Transverse colon (tissue), 4 donors: ENCODE data around the gene BMP6. TPM values are rescaled to one million over a fixed set of nuclear protein-coding genes. Genes with fewer than 3 reads are reported as not detected.

ENCODE experiments used
- DNase-seq: peaks from one replicate; pipeline ENCODE4 v3.0.0-alpha.2; 2019
- H3K27ac ChIP-seq, 4 donors: fragments of 200-600 bp; sonication (generic); 2 replicates each; pipeline ENCODE4 v1.5.1; 2016 to 2018; ENCODE audit warnings: inconsistent platforms in 4 of 4
- H3K27me3 ChIP-seq: fragments of 200-600 bp; sonication (generic); 2 replicates; pipeline ENCODE4 v1.5.1; 2017; ENCODE audit warnings: inconsistent platforms
- H3K36me3 ChIP-seq, 4 donors: fragments of 200-600 bp; sonication (generic); 2 replicates each; pipeline ENCODE4 v1.5.1; 2017 to 2019; ENCODE audit warnings: inconsistent platforms in 4 of 4
- H3K4me1 ChIP-seq, 4 donors: fragments of 200-600 bp; sonication (generic); 2 replicates each; pipeline ENCODE4 v1.5.1; 2017 to 2020; ENCODE audit warnings: inconsistent platforms in 4 of 4
- H3K4me3 ChIP-seq, 4 donors: fragments of 200-600 bp; sonication (generic); 1 replicate in 1 of 4; 2 replicates in 3 of 4; pipeline versions ENCODE4 v1.5.1 to v1.6.1; 2017 to 2019; ENCODE audit warnings: inconsistent platforms in 4 of 4
- H3K9me3 ChIP-seq, 2 donors: fragments of 200-600 bp; sonication (generic); 2 replicates each; pipeline ENCODE4 v1.5.1; 2017 to 2019; ENCODE audit warnings: inconsistent platforms in 2 of 2
- EP300 ChIP-seq: sonication (generic); formaldehyde crosslinking; IDR thresholded peaks from one replicate; pipeline ENCODE4 v1.6.1; 2017; ENCODE audit warnings: antibody characterized with exemption, low read depth
- POLR2A ChIP-seq: fragments of 450-650 bp; IDR thresholded peaks from one replicate; pipeline ENCODE4 v1.6.1; 2016; ENCODE audit warnings: antibody characterized with exemption, mild to moderate bottlenecking, moderate library complexity
- POLR2AphosphoS5 ChIP-seq, 3 donors: sonication (generic); formaldehyde crosslinking; IDR thresholded peaks; one replicate each; pipeline ENCODE4 v1.6.1; 2016; ENCODE audit warnings: antibody characterized with exemption in 3 of 3
- WGBS, 2 donors: methylation state at CpG; one replicate each; pipeline ENCODE4 v1.1.5; 2018; ENCODE audit warnings: low coverage in 1 of 2; 5-methylcytosine and 5-hydroxymethylcytosine counted together
- in situ Hi-C, 4 donors: fragments of 200-750 bp; cut with MboI; loops; one replicate each; pipeline versions ENCODE4 v1.15.0 to v1.15.1; 2017; ENCODE audit warnings: low sequenced_read_pairs in 3 of 4, low pct_ligation_motif_present in 1 of 4, low pct_unique_long_range_greater_than_20kb in 1 of 4
- intact Hi-C: fragments of 100-400 bp; cut with DNase I; formaldehyde crosslinking; loops from one replicate; pipeline ENCODE4 v1.15.1; 2023; ENCODE audit warnings: low total_unique reads
- total RNA-seq, 4 donors: library from RNA; depleted of rRNA; stranded (reverse); fragments of >200 nt; gene quantifications; one replicate each; pipeline ENCODE4 v1.1.0, GENCODE V29; 2016
- TF ChIP-seq, protein P1 (sequence below), 5 experiments: fragments of 200-600 bp in 3 of 5; fragments of 450-650 bp in 2 of 5; sonication (generic) in 3 of 5; IDR thresholded peaks; 1 replicate in 2 of 5; 2 replicates in 3 of 5; pipeline ENCODE4 v1.5.1; 2016 to 2017; ENCODE audit warnings: antibody characterized with exemption in 5 of 5, inconsistent platforms in 3 of 5, mild to moderate bottlenecking in 2 of 5, moderate library complexity in 1 of 5

Gene BMP6
- total RNA-seq, 4 donors from 2014 or later: 1.1 to 12.7 (median 6.7) TPM

DNA sequence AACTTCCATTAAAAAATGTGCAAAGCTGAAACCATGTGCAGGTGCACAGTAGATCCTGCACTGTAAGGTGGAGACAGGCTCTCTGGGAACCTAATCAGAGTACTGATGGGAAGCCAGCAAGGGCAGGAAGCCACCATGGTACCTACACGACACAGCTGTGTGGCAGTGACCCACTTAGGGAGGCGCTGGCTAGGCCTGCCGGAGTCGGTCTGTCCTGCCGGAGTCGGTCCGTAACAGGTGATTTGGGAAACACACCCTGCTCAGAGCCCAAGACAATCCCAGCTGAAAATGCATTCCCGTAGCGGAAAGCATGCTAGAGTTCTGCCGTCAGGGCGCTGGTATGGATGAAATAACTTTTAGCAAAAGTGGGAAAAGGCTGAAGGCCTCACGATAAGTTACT lies 167.4 kb downstream of the BMP6 start:
- Histone ChIP-seq H3K9me3 (no peaks in the 10 kb centered on the region), H3K27me3 (no peaks in the 10 kb centered on the region), H3K27ac (no peak overlapping the region), H3K4me3 (no peak overlapping the region), H3K36me3 (peaks cover 0 to 58% (median 19%) of the 10 kb centered on the region in 4 donors), H3K4me1 (peaks cover 0 to 8% (median 0%) of the 10 kb centered on the region in 4 donors)
- intact Hi-C loops: no loop called here
- WGBS, 2 donors: 93% methylated on average over 12 of the region's 12 CpGs; no CpG with 5 or more reads in 1 of the 2 donors
- DNase-seq: no peak
- in situ Hi-C loops: loop anchor here in 1 of 4 donors (10.0 kb wide), 1 partner anchor 91 kb away; no protein-coding TSS in a partner anchor
- TF ChIP-seq, protein P1, sequence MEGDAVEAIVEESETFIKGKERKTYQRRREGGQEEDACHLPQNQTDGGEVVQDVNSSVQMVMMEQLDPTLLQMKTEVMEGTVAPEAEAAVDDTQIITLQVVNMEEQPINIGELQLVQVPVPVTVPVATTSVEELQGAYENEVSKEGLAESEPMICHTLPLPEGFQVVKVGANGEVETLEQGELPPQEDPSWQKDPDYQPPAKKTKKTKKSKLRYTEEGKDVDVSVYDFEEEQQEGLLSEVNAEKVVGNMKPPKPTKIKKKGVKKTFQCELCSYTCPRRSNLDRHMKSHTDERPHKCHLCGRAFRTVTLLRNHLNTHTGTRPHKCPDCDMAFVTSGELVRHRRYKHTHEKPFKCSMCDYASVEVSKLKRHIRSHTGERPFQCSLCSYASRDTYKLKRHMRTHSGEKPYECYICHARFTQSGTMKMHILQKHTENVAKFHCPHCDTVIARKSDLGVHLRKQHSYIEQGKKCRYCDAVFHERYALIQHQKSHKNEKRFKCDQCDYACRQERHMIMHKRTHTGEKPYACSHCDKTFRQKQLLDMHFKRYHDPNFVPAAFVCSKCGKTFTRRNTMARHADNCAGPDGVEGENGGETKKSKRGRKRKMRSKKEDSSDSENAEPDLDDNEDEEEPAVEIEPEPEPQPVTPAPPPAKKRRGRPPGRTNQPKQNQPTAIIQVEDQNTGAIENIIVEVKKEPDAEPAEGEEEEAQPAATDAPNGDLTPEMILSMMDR (IDR thresholded peaks at IDR 0.05): no peak
- TF ChIP-seq EP300: no peak
- no peak for TF ChIP-seq POLR2A
- TF ChIP-seq POLR2AphosphoS5 (IDR thresholded peaks at IDR 0.05): no peak

DNA sequence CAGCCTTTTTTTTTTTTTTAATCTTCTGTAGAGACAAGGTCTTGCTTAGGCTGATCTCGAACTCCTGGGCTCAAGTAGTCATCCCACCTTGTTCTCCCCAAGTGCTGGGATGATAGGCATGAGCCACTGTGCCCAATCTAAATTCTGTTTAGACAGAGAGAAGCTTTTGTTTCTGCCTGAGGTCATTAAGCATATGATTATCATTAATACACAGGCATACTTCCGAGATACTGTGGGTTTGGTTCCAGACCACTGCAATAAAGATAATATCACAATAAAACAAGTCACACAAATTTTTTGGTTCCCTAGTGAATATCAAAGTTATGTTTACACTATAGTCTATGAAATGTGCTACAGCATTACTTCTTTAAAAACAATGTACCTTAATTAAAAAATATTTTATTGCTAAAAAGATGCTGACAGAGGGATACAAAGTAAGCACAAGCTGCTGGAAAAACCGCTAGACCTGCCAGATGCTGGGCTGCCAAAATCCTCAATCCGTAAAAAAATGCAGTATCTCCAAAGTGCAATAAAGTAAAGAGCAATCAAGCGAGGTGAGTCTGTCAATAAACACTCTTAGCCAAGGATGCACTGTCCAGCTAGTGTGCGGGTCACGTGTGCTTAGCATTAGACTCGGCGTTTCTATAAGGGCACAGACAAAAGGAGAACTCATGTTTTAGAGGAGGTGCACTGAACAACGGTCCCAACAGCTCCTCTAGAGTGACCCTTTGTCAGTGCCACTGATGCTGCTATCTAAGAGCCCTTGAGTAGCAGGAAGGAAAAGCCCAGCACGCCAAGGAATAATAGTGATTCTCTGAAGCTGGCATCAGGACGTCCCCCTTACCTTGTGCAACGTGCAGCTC lies 168.6 kb downstream of the BMP6 start:
- peaks cover 0 to 54% (median 17%) of the 10 kb centered on the region in 4 donors for H3K36me3 ChIP-seq
- no peak for DNase-seq
- H3K9me3 ChIP-seq: no peaks in the 10 kb centered on the region
- H3K27me3 ChIP-seq: no peaks in the 10 kb centered on the region
- WGBS, 2 donors: 54 to 69% methylated on average over 6 to 13 of the region's 13 CpGs
- H3K4me1 ChIP-seq: peaks cover 0 to 15% (median 3%) of the 10 kb centered on the region in 4 donors
- TF ChIP-seq, protein P1 (IDR thresholded peaks at IDR 0.05): no peak
- no peak for TF ChIP-seq POLR2A
- TF ChIP-seq EP300: no peak
- TF ChIP-seq POLR2AphosphoS5 (IDR thresholded peaks at IDR 0.05): peak in 1 of 3 donors; percentile 10
- in situ Hi-C loops: loop anchor here in 1 of 4 donors (10.0 kb wide), 1 partner anchor 90 kb away; no protein-coding TSS in a partner anchor
- H3K27ac ChIP-seq: peak overlapping the region in 2 of 4 donors; percentile 39 to 42
- intact Hi-C loops: no loop called here
- no peak overlapping the region for H3K4me3 ChIP-seq

DNA sequence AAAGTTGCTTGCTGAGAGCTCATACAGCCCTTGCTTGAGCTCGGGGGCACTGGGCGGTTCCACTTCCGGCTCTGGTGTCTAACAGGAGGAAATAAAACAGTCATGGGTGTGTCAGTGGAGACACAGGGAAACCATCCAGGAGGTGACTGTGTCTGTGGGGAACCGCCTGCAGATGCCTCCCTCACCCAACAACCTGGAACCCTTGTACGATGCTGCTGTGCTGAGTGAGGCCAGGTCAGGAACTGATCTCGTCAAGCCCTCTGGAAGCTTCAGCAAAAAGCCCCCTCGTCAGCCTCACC lies 169.2 kb downstream of the BMP6 start:
- no peaks in the 10 kb centered on the region for H3K27me3 ChIP-seq
- H3K36me3 ChIP-seq: peaks cover 0 to 54% (median 17%) of the 10 kb centered on the region in 4 donors
- peak overlapping the region in 2 of 4 donors; percentile 39 to 42 for H3K27ac ChIP-seq
- WGBS, 2 donors: 81% methylated on average over 7 of the region's 7 CpGs; no CpG with 5 or more reads in 1 of the 2 donors
- TF ChIP-seq POLR2AphosphoS5 (IDR thresholded peaks at IDR 0.05): peak in 1 of 3 donors; percentile 1
- no peak for TF ChIP-seq EP300
- in situ Hi-C loops (loop anchor here in 1 of 4 donors (10.0 kb wide), 1 partner anchor 90 kb away; no protein-coding TSS in a partner anchor), intact Hi-C loops (no loop called here)
- peaks cover 0 to 15% (median 3%) of the 10 kb centered on the region in 4 donors for H3K4me1 ChIP-seq
- H3K4me3 ChIP-seq: no peak overlapping the region
- DNase-seq: peak; percentile 46
- no peaks in the 10 kb centered on the region for H3K9me3 ChIP-seq

DNA sequence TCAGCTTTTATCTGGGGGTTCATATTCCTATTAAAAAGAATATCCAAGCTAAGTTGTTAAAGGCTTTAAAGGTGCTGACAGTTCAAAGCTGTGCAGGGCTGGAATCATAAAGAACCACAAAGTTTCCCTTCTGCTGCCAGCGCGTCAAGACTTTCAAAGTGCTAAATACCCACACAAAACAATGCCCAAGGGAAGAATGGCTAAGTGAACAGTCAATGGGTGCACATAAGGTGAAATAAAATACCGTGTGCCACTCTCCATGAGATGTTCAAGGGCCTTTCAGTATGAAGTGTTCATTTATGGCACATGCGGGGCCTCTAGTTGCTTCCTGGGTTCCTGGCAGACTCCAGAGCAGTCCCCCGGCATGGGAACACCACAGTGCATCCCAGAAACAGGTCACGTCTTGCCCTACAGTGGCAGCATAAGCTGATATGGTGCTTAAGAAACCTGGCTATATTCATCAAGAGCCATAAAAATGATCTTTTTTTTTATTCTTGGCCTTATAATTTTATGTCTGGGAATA lies 170.6 kb downstream of the BMP6 start:
- no peak for TF ChIP-seq POLR2A
- no peak for TF ChIP-seq POLR2AphosphoS5 (IDR thresholded peaks at IDR 0.05)
- no peak for TF ChIP-seq EP300
- TF ChIP-seq, protein P1 (IDR thresholded peaks at IDR 0.05): no peak
- no peak overlapping the region for H3K4me3 ChIP-seq
- intact Hi-C loops (no loop called here), in situ Hi-C loops (loop anchor here in 1 of 4 donors (10.0 kb wide), 1 partner anchor 88 kb away; no protein-coding TSS in a partner anchor)
- H3K4me1 ChIP-seq: peaks cover 0 to 15% (median 8%) of the 10 kb centered on the region in 4 donors
- peak overlapping the region in 1 of 4 donors; percentile 32 for H3K27ac ChIP-seq
- peaks cover 0 to 47% (median 17%) of the 10 kb centered on the region in 4 donors for H3K36me3 ChIP-seq
- H3K9me3 ChIP-seq: no peaks in the 10 kb centered on the region
- 90 to 92% methylated on average over 3 to 6 of the region's 6 CpGs for WGBS, 2 donors
- DNase-seq: no peak
- no peaks in the 10 kb centered on the region for H3K27me3 ChIP-seq
